ENCODE measurements around the gene CTNNA2.

DNA sequence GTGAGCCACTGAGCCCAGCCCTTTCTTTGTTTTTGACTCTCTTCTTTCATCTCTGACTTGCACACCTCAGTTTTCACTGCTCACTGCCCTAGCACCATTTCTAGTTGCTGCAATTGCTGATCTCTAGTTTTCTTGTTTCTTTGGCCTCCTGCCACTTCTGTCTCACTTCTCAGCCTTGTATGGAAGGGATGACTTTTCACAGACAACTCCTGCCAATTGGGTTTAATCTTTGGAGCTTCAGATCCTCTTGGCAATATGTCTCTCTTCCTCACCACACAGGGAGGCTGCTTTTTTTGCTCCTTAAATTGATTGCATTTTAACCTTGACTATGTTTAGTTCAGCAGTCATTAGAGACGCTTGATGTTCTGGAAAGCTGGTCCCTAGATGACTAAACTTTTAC is 323.1 kb downstream of the CTNNA2 start:
- TF ChIP-seq CTCF (IDR thresholded peaks at IDR 0.05) (no peak), ZFX (IDR thresholded peaks at IDR 0.05; ENCODE audit: borderline replicate concordance) (no peak)

Data from 22Rv1 (cell line).